Stimulated activated CD8-positive, alpha-beta memory T cell treated with anti-CD3 and anti-CD28 coated beads, Interleukin-2, amount 100 ng/mL, for 1 hour (primary cell): ENCODE results near the gene ANKRD6.

ENCODE experiments used
- DNase-seq, 2 donors: peaks; one replicate each; pipeline ENCODE4 v3.0.0-alpha.2; 2020; ENCODE audit warnings: low read depth in 2 of 2

ANKRD6 gene

GRCh38 chr6:89471287-89471867, 38.4 kb downstream of the ANKRD6 start:
- no peak for DNase-seq

- no peak for DNase-seq
Measured at GRCh38 chr6:89475101-89475500, 42.1 kb downstream of the ANKRD6 start.

GRCh38 chr6:89475634-89476033, 42.7 kb downstream of the ANKRD6 start:
- no peak for DNase-seq

- DNase-seq: no peak
Measured at GRCh38 chr6:89479897-89480296, 46.9 kb downstream of the ANKRD6 start.

DNA sequence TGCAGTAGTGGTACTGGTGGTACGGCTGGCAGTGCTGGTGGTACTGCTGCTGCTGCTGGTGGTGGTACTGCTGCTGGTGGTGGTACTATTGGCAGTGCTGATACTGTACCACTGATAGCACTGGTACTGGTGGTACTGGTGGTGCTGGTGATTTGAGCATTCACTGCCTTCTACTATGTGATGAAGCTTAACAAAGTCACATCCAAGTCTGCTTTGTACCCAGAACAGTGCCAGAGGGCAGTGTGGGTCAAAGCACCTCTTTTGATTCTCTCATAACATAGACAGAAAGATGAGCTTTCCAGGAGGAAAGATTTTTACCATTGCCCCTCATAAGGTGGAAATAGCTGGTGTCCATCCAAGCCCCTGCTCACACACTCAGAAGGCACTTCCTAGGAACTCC, 48.7 kb downstream of the ANKRD6 start:
- no peak for DNase-seq

DNA sequence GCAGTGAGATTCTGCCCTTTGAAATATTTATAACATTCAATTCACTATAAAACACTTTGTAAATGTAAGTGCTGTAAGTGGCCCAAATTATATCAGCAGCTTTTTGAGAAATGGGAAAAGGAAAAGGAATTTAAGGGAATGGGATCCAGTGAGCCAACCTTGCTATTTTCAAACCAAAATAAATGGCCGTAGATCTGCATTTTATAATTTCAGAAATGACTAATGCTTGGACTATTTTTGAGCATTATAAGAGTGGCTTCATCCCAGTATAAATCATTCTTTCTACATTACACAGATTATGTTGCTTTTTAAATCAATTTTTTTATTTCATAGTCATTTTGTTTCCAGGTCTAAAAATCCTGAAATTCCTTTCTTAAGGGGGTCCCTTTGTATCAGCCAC, 49.2 kb downstream of the ANKRD6 start:
- DNase-seq: no peak

- no peak for DNase-seq
Measured at GRCh38 chr6:89483111-89483720, 50.3 kb downstream of the ANKRD6 start.

DNA sequence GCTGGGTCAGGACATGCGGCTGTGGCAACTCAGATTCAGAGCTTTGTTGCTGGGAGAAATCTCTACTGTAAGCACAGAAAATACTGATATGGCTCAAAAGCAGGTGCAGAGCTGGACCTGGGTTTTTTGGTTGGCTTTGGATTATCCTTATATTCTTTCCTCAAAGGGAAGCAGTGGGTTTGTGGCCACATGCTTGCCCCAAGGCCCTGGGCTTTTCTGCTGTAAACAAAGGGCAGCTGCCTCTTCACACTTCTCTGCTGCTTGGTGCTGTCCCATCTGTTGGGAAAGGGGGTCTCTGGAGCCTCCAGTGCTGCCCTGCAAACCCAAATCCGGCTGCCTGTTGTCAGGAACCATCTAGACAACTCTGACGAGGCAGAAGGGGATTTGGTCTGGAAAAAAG, 52.4 kb downstream of the ANKRD6 start:
- no peak for DNase-seq

DNA sequence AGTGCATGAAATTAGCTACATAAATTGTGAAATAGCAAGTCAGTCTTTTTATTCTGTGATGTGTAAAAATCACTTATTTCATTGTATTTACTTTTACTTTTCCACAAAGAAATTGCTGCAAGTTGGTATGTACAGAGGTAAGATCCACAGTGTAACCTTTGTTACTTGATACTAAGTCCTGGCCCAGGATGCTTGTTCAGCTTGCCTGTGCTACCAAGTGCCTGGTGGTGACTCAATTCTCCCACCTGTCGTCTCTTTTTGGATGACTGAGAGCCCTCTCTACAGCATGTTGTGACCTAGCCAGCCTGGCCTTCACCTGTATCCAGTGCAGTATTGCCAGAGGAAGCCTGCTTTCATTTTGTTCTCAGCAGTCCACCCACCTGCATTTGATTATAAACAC, 54.9 kb downstream of the ANKRD6 start:
- no peak for DNase-seq

DNA sequence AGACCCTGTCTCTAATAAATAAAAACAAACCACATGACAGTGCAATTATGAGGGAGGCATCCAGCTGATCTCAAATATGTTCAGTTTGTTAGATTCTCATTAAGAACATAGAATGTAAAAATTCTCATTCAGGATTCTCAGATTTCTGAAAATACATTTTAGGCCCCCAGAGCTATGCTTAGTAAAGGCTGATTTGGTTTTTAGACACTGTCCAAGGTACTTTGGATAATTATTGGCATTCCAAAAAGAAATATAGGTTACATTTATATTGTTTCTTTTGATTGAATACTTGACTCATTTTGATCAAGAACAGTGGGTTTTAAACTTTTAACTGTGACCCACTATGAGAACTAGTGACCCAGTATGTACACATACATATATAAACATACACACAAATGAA, 55.5 kb downstream of the ANKRD6 start:
- DNase-seq: no peak

DNA sequence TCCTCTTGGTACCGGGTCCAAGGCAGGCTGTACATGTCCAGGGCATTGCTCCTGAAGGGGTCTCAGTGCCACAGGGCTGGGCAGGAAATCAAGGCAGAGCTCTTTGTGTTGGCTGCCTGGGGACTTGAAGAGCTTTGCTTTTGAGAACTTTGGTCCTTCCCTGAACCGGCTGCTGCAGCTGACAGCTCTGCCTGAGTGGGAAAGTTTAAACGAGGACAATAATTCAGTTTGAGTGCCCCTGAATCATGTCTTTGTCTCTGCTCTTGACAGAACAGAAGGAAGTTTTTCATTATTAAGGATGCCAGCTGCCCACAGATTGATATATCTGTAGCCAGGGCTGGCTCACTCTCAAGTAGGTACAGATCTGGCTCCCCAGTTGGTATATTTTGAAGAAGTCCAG, 56.1 kb downstream of the ANKRD6 start:
- DNase-seq: no peak

DNA sequence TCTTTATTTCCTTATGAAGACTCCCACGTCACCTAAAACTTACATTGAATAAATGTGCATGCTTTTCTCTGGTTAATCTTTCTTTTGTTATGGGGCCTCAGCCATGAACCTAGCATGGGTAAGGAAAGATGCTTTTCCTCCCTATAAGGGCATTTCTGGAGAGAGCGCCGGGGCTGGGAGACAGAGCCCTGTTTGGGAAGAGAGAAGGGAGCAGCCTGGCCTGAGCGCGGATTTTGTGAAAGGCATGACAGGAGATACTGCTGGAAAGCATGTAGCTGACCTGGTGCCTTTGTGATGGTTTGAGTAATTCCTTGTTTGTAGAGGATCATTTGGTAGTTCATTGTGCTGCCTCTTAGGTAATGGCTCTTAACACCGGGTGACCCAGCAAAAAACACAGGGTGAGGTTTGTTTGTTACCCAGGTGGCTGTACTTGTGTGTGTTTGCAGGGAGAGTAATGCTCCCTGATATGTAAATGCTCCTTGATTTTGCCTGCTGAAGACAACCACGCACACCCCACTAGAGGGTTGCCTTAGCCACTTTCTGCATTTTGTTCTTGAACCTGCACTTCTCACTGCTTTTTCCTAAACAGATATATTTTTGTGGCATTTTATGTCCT, 59.2 kb downstream of the ANKRD6 start:
- no peak for DNase-seq

DNA sequence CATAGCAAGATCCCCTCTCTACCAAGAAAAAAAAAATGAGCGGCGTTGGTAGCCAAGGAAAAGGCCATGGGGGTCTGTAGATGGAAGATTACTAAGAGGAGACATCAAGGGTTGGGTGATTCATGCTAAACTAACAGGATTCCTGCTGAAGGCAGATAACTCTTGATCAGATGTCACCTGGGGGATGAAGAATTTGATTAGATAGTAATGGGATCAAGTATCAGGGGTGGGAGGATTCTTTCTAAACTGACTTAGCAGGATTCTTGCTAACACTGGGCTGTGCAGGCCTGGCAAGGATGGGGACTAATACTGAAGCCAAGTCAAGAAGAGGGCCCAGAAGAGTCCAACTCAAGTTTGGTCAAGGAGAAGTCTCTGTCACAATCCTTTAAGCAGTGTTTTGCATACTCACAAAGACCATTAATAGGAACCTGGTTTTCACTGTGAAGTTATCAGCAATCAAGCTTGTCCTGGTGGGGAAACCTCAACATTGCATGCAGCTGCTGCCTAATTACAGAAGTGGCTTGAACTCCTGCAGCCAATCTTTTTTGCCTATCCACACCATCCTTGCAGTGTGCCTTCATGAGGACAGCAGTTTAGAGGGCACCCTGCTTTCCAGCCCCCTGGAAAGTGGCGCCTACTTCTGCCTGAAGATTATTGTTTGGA, 61.3 kb downstream of the ANKRD6 start:
- DNase-seq: no peak

DNA sequence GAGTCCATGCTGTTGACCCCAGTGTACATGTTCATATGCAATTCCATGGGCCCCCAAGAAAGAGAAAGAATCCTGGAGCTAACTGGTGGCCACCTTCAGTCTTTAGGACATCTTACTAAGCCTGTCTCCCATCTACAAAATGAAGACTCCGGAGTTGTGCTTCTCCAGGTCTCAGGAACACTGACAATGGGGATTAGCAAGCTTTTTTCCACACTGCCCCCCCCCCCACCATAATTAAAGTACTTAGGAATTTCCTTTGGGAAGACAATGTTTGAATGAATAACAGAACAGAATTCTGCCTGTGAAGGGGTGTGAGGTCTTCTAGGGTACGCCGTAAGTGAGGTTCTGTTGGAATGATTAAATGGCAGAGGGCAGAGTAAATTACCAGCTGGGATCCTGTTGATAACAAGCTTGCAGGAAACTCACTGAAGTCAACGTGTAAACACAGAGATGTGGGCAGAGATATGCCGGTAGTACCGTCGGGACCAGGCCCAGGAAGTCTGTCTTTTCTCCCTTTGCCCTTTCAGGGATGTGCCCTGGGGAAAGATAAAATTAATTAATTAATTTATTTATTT, 63.1 kb downstream of the ANKRD6 start:
- DNase-seq: no peak

DNA sequence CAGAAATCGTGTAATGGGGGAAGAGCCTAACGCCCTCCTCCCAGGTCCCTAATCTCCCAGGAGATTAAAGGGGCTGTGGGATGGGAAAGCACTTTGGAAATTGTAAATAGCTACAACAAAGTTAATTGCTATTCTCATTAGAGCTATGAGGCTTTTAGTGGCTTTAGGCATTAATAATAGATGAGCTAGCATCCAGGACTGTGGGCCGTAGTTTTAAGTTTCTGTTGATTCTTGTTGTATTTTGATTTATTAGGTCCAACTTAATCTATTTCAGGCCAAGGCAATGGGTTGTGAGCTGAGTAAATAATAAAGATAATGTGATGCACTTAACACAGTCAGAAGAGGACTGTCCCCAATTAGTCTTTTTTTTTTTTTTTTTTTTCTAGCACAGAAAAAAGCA, 67.7 kb downstream of the ANKRD6 start:
- no peak for DNase-seq

DNA sequence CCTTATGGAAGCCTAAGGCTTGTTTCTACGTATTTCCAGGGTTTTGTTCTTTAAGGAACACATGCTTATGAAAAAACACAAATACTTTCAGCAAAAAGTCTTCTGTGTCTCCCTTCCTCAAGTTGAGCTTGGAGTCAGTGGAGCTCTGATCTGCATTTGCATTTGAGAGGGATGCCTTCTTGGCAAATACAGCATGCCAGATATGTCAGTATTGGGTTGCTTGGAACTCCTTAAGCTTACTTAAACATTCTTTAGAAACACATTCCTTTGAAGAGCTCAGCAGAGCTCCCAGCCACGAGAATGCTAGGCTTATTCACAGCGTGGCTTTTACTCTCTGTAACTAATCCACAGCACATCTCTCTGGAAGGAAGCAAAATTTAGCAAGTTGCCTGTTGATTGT, 68.3 kb downstream of the ANKRD6 start:
- no peak for DNase-seq

DNA sequence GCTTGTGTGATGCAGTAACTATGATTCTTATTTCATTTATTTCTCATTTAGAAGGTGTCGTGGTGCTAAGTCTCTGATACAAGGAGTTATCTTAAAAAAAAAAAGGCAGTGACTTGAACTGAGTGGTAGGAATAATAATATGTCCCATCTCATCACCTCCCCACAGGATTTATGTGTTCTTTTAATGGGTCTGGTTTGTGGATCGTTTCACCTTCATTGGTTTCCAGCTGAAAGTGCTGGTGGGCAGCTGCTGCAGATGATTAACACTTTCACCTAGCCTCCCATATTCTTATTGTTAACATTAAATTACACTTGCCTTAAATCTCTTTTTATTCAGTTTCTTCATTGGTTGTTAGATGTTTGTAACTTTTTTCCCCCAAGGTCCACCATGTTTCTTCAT, 68.8 kb downstream of the ANKRD6 start:
- DNase-seq: no peak

GRCh38 chr6:89503641-89504040, 70.7 kb downstream of the ANKRD6 start:
- DNase-seq: no peak

- no peak for DNase-seq
Measured at GRCh38 chr6:89505847-89506246, 72.9 kb downstream of the ANKRD6 start.

- no peak for DNase-seq
Measured at GRCh38 chr6:89506716-89507617, 74.0 kb downstream of the ANKRD6 start.

DNA sequence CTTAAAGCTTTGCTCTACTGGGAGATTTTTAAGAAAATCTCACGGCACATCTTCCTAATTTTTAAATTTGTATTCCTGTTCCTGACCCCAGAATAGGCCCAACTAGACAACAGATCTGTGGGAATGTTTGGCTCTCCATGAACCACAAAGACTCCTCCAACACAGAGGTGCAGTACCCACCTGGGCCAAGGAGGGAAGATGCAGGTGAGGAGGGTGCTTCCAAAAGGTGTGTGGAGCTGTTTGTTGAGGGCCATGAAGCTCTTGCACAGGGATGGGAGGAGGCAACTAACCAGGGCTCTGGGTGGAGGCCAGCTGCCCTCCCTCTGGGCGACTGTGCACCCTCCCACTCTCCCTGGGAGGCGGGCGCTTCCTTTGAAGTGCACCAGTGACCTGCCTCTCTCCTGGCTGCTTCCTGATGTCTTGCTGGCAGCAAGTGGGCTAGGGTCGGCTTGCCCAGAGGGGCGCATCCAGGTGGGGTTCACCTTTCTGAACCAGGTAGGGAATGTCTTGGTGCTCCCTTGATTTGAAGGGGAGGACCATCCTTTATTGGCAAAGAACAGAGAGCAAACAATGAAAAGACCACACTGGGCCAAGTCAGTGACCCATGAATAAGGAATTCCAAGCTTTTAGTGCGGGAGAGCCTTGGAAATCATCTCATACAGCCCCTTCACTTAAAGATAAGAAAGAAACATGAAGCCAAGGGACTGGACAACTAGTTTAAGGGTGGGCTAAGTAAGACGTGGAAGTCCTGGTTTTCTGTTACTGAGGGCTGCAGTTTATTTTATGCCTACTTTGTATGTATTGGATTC, 76.0 kb downstream of the ANKRD6 start:
- no peak for DNase-seq
